Activated naive CD4-positive, alpha-beta T cell treated with anti-CD3 and anti-CD28 coated beads for 36 hours (primary cell): Measurements from ENCODE around the gene USH2A. TPM values are rescaled to one million over a fixed set of nuclear protein-coding genes. Genes with fewer than 3 reads are reported as not detected.

Experiments used
- CTCF ChIA-PET: fragments of 350-600 bp; sonication (Branson Sonifier 250); formaldehyde crosslinking; loops from one replicate; lab custom pipeline; 2021; ENCODE audit warnings: antibody characterized with exemption; lab: Charles Lee
- DNase-seq: peaks from one replicate; pipeline ENCODE4 v3.0.0-alpha.2; 2020
- H3K27ac Mint-ChIP-seq: one replicate; pipeline ENCODE4 v1.8.0; 2021; ENCODE audit warnings: mild to moderate bottlenecking, mixed read lengths
- H3K27me3 Mint-ChIP-seq: one replicate; pipeline ENCODE4 v1.8.0; 2021; ENCODE audit warnings: low read depth, mixed read lengths
- H3K36me3 Mint-ChIP-seq: one replicate; pipeline ENCODE4 v1.8.0; 2021; ENCODE audit warnings: low read depth, mixed read lengths
- H3K4me1 Mint-ChIP-seq: one replicate; pipeline ENCODE4 v1.8.0; 2021; ENCODE audit warnings: low read depth, mixed read lengths
- H3K4me3 Mint-ChIP-seq: one replicate; pipeline ENCODE4 v1.8.0; 2021; ENCODE audit warnings: mild to moderate bottlenecking, moderate library complexity, mixed read lengths
- H3K9me3 Mint-ChIP-seq: one replicate; pipeline ENCODE4 v1.8.0; 2021; ENCODE audit warnings: mixed read lengths
- intact Hi-C: fragments of 100-400 bp; cut with micrococcal nuclease; formaldehyde crosslinking; loops from one replicate; pipeline ENCODE4 v1.15.1; 2023
- total RNA-seq, 2 experiments: library from RNA; stranded (reverse); gene quantifications; one replicate each; pipeline ENCODE4 v1.2.3, GENCODE V29; 2021

The USH2A gene
- total RNA-seq, 2 experiments from 2014 or later = not detected

DNA sequence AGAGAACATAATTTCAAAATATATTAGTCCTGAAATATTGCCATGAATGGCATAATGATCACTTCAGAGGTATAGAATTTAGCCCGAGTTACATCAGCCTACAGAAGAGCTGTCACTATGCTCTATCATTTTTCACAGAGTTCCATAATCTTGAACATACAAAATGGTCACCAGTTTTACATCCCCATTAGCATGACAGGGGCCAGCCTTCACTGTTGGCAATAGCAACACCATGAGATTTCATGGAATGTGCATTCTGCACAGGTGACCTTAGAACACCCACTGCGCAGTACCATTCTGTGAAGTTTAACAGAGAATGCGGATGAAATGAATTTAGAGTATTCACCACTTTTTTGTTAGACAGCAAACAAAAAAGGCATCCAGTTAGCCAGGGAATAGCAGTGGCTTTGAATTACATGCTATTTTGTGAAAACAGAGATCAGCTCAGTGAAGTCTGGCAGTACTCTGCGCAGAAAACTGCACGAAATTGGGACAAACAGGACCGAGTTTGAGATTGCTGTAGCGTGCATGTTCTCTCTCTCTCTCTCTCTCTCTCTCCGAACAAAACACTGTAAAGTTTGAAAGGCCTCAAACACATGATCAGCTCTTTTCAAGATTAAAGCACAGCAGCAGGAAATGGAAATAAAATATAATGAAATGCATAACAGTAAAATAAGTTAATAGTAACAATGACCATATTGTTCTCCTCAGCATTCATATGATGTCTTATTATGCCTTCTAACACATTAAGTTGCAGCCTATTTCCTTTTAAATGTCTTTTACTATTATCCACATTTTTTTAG, 349.3 kb downstream of the USH2A start:
- CTCF ChIA-PET = interaction anchor here (0.9 kb wide), 1 partner anchor 22 kb away, joined by 3 read pairs; no protein-coding TSS in a partner anchor
- Mint-ChIP-seq H3K9me3 (peaks cover 1% of the 10 kb centered on the region), H3K27me3 (no peaks in the 10 kb centered on the region), H3K36me3 (no peaks in the 10 kb centered on the region), H3K4me1 (no peaks in the 10 kb centered on the region), H3K27ac (no peak overlapping the region), H3K4me3 (no peak overlapping the region)
- intact Hi-C loops = no loop called here
- no peak for DNase-seq

DNA sequence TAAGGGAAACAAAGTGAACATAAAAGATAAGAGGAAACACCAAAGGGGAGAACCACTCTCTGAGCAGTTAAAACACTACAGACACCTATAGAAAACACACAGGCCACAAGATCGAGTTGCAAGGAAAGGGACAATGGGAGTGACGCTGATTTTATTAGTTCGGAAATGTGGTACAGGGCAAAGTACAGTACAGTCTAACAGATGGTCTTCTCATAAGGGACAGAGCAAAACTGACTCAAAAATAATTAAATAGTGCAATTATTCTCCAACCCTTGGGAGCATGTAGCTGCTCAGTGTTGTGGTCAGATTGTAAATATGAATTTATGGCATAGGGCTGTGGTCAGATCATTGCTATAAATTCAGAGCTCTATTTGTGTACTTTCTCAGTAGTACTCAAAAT, 352.0 kb downstream of the USH2A start:
- Mint-ChIP-seq H3K36me3 (no peaks in the 10 kb centered on the region), H3K4me1 (no peaks in the 10 kb centered on the region), H3K27me3 (no peaks in the 10 kb centered on the region), H3K9me3 (no peaks in the 10 kb centered on the region), H3K4me3 (no peak overlapping the region), H3K27ac (no peak overlapping the region)
- intact Hi-C loops = no loop called here
- no peak for DNase-seq
- CTCF ChIA-PET = interaction anchor here (0.7 kb wide), 1 partner anchor 1775 kb away, joined by 4 read pairs; no protein-coding TSS in a partner anchor

DNA sequence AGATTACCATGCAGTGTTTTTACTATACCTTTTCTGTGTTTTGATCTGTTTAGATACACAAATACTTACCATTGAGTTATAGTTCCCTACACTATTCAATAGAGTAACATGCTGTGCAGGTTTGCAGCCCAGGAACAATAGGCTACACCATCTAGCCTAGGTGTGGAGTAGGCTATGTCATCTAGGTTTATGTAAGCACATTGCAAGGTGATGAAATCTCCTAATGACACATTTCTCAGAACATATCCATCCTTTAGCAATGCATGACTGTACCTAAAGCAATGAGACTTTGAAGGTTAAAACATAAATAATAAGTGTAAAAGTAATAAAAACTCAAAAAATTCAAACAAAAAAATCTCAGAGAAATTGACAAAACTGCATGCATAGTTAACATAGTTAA, 358.6 kb downstream of the USH2A start:
- H3K4me3 Mint-ChIP-seq = no peak overlapping the region
- intact Hi-C loops = no loop called here

DNA sequence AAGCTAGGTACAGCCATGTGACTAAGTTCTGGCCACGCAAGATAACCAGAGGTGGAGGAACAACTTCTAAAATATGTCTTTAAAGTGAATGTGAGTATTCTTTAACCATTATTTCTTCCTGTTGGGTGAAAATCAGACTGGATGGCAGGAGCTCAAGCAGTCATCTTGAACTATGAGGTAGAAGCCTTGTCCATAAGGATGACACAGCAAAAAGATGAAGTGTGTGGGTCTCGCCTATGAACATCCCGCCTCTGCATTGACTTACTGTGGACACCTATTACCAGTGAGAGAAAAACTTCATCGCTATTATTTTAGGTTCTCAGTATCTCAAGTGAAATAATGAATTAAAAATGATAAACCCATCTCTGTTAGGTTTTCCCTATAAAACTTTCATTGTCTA, 365.3 kb downstream of the USH2A start:
- H3K9me3 Mint-ChIP-seq = peaks cover 6% of the 10 kb centered on the region
- H3K4me3 Mint-ChIP-seq = no peak overlapping the region
- no peaks in the 10 kb centered on the region for H3K27me3 Mint-ChIP-seq
- CTCF ChIA-PET = no interaction called here
- H3K4me1 Mint-ChIP-seq = no peaks in the 10 kb centered on the region
- no peak overlapping the region for H3K27ac Mint-ChIP-seq
- no peak for DNase-seq
- intact Hi-C loops = no loop called here
- H3K36me3 Mint-ChIP-seq = no peaks in the 10 kb centered on the region

More for the DNA sequence above, 358.6 kb downstream of the USH2A start:
- Mint-ChIP-seq H3K27ac (no peak overlapping the region), H3K36me3 (no peaks in the 10 kb centered on the region), H3K9me3 (peaks cover 4% of the 10 kb centered on the region), H3K4me1 (no peaks in the 10 kb centered on the region), H3K27me3 (no peaks in the 10 kb centered on the region)
- DNase-seq = no peak
- CTCF ChIA-PET = no interaction called here

DNA sequence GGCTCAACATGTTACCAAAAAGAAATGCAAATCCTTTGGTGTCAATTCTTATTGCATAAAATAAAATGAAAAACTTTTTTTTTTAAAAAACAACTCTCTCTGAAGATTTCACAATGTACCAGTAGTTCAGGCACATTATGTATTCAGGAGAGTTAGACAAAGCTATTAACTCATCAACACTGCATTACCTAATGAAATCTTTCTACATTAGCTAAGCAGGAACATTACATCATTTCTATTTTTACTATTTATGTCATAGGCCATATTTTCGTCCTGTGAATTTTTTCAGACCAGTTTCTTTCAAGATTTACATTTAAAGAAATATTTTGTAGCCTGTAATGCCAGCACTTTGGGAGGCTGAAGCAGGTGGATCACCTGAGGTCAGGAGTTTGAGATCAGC, 366.2 kb downstream of the USH2A start:
- CTCF ChIA-PET = no interaction called here
- intact Hi-C loops = no loop called here
- peaks cover 5% of the 10 kb centered on the region for H3K9me3 Mint-ChIP-seq
- no peaks in the 10 kb centered on the region for H3K36me3 Mint-ChIP-seq
- no peak overlapping the region for H3K4me3 Mint-ChIP-seq
- H3K4me1 Mint-ChIP-seq = no peaks in the 10 kb centered on the region
- no peak overlapping the region for H3K27ac Mint-ChIP-seq
- no peak for DNase-seq
- no peaks in the 10 kb centered on the region for H3K27me3 Mint-ChIP-seq

DNA sequence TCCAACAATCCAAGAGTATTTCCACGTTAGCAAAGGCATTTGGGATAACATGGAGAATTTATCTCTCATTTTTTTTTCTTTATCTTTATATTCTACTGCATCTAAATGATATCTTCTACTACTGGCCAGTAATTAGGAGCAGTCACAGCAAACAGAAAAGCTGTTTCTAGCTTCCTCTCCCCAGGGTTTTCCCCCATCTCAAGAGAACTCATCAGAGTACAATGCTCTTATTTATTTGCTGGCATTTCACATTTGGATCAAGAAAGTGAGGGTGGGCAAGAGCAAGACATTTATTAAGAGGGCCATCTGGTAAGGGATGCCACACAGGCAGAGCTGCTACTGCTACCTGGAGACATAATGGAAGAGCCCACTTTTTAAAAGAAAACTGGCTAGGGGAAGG, 368.2 kb downstream of the USH2A start:
- H3K9me3 Mint-ChIP-seq = peaks cover 8% of the 10 kb centered on the region
- H3K27ac Mint-ChIP-seq = no peak overlapping the region
- H3K4me3 Mint-ChIP-seq = no peak overlapping the region
- intact Hi-C loops = no loop called here
- CTCF ChIA-PET = no interaction called here
- H3K36me3 Mint-ChIP-seq = no peaks in the 10 kb centered on the region
- no peaks in the 10 kb centered on the region for H3K27me3 Mint-ChIP-seq
- no peaks in the 10 kb centered on the region for H3K4me1 Mint-ChIP-seq
- no peak for DNase-seq

DNA sequence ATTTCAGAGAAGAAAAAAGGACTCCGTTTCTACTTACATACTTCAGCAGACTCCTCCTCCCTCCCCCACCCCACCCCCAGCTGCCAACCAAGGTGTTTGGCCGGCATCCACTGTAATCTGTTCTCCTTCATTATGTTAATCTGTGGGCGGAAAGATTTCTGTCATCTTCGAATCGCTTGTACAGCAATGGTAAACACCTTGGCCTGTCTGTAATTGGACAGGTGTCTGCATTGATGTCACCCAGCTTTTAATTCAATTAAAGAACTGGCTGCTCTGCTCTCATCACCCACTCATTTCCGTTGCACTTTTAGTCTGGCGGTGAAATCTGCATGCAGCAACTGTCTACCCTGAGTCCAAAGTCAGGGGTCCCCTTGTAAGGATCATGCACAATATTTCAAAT, 368.6 kb downstream of the USH2A start:
- Mint-ChIP-seq H3K27ac (no peak overlapping the region), H3K36me3 (no peaks in the 10 kb centered on the region), H3K4me1 (no peaks in the 10 kb centered on the region), H3K4me3 (no peak overlapping the region), H3K9me3 (peaks cover 8% of the 10 kb centered on the region), H3K27me3 (no peaks in the 10 kb centered on the region)
- CTCF ChIA-PET = no interaction called here
- DNase-seq = no peak
- intact Hi-C loops = no loop called here

DNA sequence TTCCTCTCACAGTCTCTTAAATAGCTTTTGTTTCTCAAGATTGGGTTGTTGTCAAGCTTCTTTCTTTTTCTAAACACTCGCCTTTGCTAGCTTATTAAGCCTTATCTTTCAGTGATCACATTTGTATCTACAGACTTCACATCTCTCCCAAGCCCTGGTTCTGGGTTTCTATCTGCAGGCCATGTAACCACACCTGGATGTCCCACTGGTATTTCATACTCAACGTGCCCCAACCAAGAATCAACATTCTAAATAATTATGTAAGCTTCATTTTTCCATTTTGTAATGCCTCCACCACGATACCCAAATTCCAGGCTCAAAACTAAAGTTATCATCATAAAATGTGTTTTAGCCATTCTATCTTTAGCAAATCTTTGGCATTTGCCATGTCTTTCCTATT, 372.2 kb downstream of the USH2A start:
- Mint-ChIP-seq H3K27me3 (no peaks in the 10 kb centered on the region), H3K27ac (no peak overlapping the region), H3K4me1 (no peaks in the 10 kb centered on the region), H3K9me3 (peaks cover 4% of the 10 kb centered on the region), H3K4me3 (no peak overlapping the region), H3K36me3 (no peaks in the 10 kb centered on the region)
- CTCF ChIA-PET = no interaction called here
- intact Hi-C loops = no loop called here
- DNase-seq = no peak

DNA sequence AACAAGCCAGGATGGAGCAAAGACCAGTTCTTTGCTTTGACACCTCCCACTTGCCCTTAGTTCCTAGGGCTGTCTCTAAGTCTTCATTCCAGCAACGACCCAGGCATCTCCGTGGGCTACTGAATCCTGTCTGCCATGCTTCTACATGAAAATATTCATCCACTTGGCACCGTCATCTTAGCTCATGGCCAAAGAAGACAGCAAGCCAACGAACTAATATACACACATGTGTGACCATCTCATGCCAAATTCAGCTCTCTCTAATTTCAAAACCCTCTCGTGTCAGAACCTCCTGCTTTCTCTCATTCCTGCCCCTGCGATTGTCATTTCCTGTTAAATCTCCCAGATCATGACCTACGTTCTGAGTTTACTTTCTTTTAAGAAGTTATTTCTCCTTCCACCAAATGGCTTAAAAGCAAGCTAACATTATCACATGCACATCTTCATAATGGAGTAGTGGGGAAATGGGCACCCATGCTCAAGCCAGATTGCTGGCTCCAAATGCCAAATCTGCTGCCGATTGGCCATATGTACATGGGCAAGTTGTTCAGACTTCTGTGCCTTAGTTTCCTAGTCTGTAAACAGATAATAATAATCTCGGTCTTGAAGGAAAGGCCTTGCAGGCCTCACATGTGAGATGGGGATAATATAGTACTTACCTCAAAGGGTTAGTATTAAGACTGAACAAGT, 373.4 kb downstream of the USH2A start:
- H3K27me3 Mint-ChIP-seq = no peaks in the 10 kb centered on the region
- intact Hi-C loops = no loop called here
- H3K4me3 Mint-ChIP-seq = no peak overlapping the region
- DNase-seq = no peak
- no peaks in the 10 kb centered on the region for H3K36me3 Mint-ChIP-seq
- CTCF ChIA-PET = interaction anchor here (0.6 kb wide), 1 partner anchor 190 kb away, joined by 3 read pairs; no protein-coding TSS in a partner anchor
- no peak overlapping the region for H3K27ac Mint-ChIP-seq
- H3K9me3 Mint-ChIP-seq = peaks cover 4% of the 10 kb centered on the region
- no peaks in the 10 kb centered on the region for H3K4me1 Mint-ChIP-seq

DNA sequence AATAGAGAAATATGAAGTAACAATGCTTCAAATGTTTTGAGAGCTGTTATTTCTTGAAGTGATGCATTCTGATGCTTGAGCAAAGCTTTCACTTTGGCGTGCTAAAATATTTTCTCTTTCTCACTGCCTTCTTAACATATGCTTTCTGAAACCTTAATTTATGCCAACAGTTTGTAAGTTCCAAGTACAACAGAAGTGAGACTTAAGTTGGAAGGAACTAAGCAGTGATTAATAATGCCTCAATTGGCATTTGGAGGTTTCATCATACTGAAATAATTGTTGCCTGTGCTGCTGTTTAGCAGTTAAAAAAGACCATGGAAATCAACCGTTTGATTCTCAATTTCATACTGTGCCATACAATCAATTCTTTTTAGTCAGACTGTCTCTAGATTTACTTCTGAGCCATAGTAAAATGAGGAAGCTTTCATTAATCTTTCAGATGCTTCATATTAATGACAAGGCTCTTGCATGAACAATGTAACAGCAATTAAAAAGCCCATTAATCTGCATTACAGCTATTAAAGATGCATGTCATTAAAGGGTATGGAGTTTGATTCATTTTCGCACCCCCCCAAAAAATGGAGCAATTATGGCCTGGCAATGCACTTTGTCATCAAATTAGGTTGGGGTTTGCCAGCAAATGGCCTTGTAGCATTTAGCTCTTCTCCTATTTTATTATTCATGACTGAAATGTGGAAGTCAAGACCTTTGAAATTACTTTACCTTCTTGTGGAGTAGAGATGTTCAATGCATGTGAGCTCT, 375.3 kb downstream of the USH2A start:
- Mint-ChIP-seq H3K27ac (no peak overlapping the region), H3K27me3 (no peaks in the 10 kb centered on the region)
- CTCF ChIA-PET = no interaction called here

DNA sequence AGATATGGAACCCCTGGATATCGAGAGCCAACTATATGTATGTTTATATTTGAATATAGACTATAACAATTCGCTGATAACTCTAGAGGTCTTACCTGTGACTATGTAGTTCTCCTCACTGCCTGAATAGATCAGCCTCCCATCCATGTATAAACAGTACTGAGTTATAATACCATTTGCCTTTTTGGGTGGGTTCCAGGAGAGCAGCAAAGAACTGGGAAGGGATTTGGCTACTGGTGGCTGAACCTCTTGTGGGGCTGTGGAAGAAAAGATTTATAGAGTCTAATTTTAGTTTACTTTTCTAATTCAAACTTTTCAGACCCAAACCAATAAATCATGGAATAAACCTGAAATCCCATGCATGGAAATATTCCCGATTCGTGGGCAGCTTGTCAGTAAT, 376.9 kb downstream of the USH2A start:
- CTCF ChIA-PET = no interaction called here
- no peaks in the 10 kb centered on the region for H3K27me3 Mint-ChIP-seq

More for the DNA sequence above, 375.3 kb downstream of the USH2A start:
- H3K4me3 Mint-ChIP-seq = no peak overlapping the region
- peaks cover 4% of the 10 kb centered on the region for H3K9me3 Mint-ChIP-seq
- H3K4me1 Mint-ChIP-seq = no peaks in the 10 kb centered on the region
- intact Hi-C loops = no loop called here
- H3K36me3 Mint-ChIP-seq = no peaks in the 10 kb centered on the region
- no peak for DNase-seq

DNA sequence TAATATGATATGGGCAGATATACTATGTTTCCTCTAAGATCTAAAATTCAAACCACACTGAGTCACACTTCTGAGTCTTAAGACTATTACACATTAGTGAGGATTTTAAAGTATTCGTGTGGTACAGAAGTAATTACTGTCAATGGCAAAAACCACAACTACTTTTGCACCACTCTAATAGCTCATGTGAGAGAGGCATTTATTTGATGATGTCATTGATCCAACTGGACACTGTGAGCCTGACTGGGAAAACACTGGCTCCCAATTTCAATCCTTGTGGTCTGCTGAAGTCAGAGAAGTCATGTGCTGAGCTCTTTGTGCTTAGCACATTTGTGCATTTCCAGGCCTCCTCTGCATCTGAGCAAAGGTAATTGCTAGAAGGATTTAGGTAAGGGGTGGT, 377.8 kb downstream of the USH2A start:
- CTCF ChIA-PET = interaction anchor here (0.6 kb wide), 2 partner anchors 14 to 20 kb away, joined by 3 read pairs; no protein-coding TSS in a partner anchor
- Mint-ChIP-seq H3K36me3 (no peaks in the 10 kb centered on the region), H3K4me3 (no peak overlapping the region)

More for the DNA sequence above, 376.9 kb downstream of the USH2A start:
- Mint-ChIP-seq H3K4me1 (no peaks in the 10 kb centered on the region), H3K36me3 (no peaks in the 10 kb centered on the region), H3K9me3 (peaks cover 3% of the 10 kb centered on the region), H3K4me3 (no peak overlapping the region), H3K27ac (no peak overlapping the region)
- no peak for DNase-seq
- intact Hi-C loops = no loop called here

More for the DNA sequence above, 377.8 kb downstream of the USH2A start:
- Mint-ChIP-seq H3K27ac (no peak overlapping the region), H3K4me1 (no peaks in the 10 kb centered on the region), H3K9me3 (no peaks in the 10 kb centered on the region), H3K27me3 (no peaks in the 10 kb centered on the region)
- DNase-seq = no peak
- intact Hi-C loops = no loop called here
